ENCODE results near the gene MAST2. TPM values are rescaled to one million over a fixed set of nuclear protein-coding genes. Genes with fewer than 3 reads are reported as not detected.

MAST2 gene
- total RNA-seq, 4 donors from 2014 or later, result 44.9 to 78.3 (median 68.5) TPM

GRCh38 chr1:45983967-45984366, 180.6 kb downstream of the MAST2 start:
- intact Hi-C loops (cut with DNase I), result no loop called here
- TF ChIP-seq EP300 (IDR thresholded peaks at IDR 0.05), result no peak
- no peak for TF ChIP-seq POLR2AphosphoS5 (IDR thresholded peaks at IDR 0.05)
- TF ChIP-seq CTCF (IDR thresholded peaks at IDR 0.05), result no peak
- TF ChIP-seq POLR2A (IDR thresholded peaks at IDR 0.05; ENCODE audit: low read depth), result no peak
- H3K4me3 ChIP-seq, result no peak overlapping the region

GRCh38 chr1:45987204-45987603, 183.8 kb downstream of the MAST2 start:
- DNase-seq (ENCODE audit: extremely low spot score), result no peak
- H3K36me3 ChIP-seq, result no peaks in the 10 kb centered on the region
- no peaks in the 10 kb centered on the region for H3K27me3 ChIP-seq
- 94% methylated on average over 4 of the region's 4 CpGs for WGBS
- no peak overlapping the region for H3K27ac ChIP-seq (replicated peaks in 1 of 4)
- TF ChIP-seq EP300 (IDR thresholded peaks at IDR 0.05), result no peak
- TF ChIP-seq CTCF (IDR thresholded peaks at IDR 0.05), result no peak
- no peak for TF ChIP-seq POLR2A (IDR thresholded peaks at IDR 0.05; ENCODE audit: low read depth)
- no peak for TF ChIP-seq POLR2AphosphoS5 (IDR thresholded peaks at IDR 0.05)
- H3K4me3 ChIP-seq, result no peak overlapping the region
- no peaks in the 10 kb centered on the region for H3K4me1 ChIP-seq
- no peaks in the 10 kb centered on the region for H3K9me3 ChIP-seq
- intact Hi-C loops (cut with DNase I), result no loop called here

More at GRCh38 chr1:45983967-45984366, 180.6 kb downstream of the MAST2 start:
- Histone ChIP-seq H3K9me3 (peaks cover 0 to 8% (median 6%) of the 10 kb centered on the region in 4 donors), H3K27ac (replicated peaks in 1 of 4) (no peak overlapping the region), H3K4me1 (peaks cover 0 to 8% (median 8%) of the 10 kb centered on the region in 4 donors), H3K27me3 (no peaks in the 10 kb centered on the region), H3K36me3 (peaks cover 0 to 6% (median 0%) of the 10 kb centered on the region in 4 donors)
- no peak for DNase-seq (ENCODE audit: extremely low spot score)

GRCh38 chr1:45989249-45989648, 185.8 kb downstream of the MAST2 start:
- Histone ChIP-seq H3K4me3 (no peak overlapping the region), H3K9me3 (no peaks in the 10 kb centered on the region), H3K27ac (replicated peaks in 1 of 4) (no peak overlapping the region), H3K4me1 (no peaks in the 10 kb centered on the region), H3K36me3 (no peaks in the 10 kb centered on the region), H3K27me3 (no peaks in the 10 kb centered on the region)
- intact Hi-C loops (cut with DNase I), result no loop called here
- TF ChIP-seq POLR2AphosphoS5 (IDR thresholded peaks at IDR 0.05) (no peak), CTCF (IDR thresholded peaks at IDR 0.05) (no peak), EP300 (IDR thresholded peaks at IDR 0.05) (no peak)
- 98% methylated on average over 2 of the region's 2 CpGs for WGBS
- DNase-seq (ENCODE audit: extremely low spot score), result no peak

GRCh38 chr1:45994423-45994822, 191.0 kb downstream of the MAST2 start:
- TF ChIP-seq POLR2AphosphoS5 (IDR thresholded peaks at IDR 0.05) (no peak), EP300 (IDR thresholded peaks at IDR 0.05) (no peak), CTCF (IDR thresholded peaks at IDR 0.05) (no peak), POLR2A (IDR thresholded peaks at IDR 0.05; ENCODE audit: low read depth) (no peak)
- no peak for DNase-seq (ENCODE audit: extremely low spot score)
- H3K36me3 ChIP-seq, result no peaks in the 10 kb centered on the region
- no peaks in the 10 kb centered on the region for H3K27me3 ChIP-seq
- H3K4me1 ChIP-seq, result peaks cover 4 to 14% (median 10%) of the 10 kb centered on the region in 4 donors
- H3K9me3 ChIP-seq, result no peaks in the 10 kb centered on the region
- no peak overlapping the region for H3K4me3 ChIP-seq
- intact Hi-C loops (cut with DNase I), result no loop called here
- no peak overlapping the region for H3K27ac ChIP-seq (replicated peaks in 1 of 4)
- 96% methylated on average over 6 of the region's 6 CpGs for WGBS

- TF ChIP-seq EP300 (IDR thresholded peaks at IDR 0.05), result no peak
- TF ChIP-seq POLR2AphosphoS5 (IDR thresholded peaks at IDR 0.05), result no peak
- no peak for TF ChIP-seq POLR2A (IDR thresholded peaks at IDR 0.05; ENCODE audit: low read depth)
- TF ChIP-seq CTCF (IDR thresholded peaks at IDR 0.05), result no peak
- Histone ChIP-seq H3K4me1 (peaks cover 4 to 14% (median 10%) of the 10 kb centered on the region in 4 donors), H3K36me3 (peaks cover 0 to 7% (median 2%) of the 10 kb centered on the region in 4 donors), H3K9me3 (no peaks in the 10 kb centered on the region), H3K27ac (replicated peaks in 1 of 4) (no peak overlapping the region), H3K4me3 (no peak overlapping the region), H3K27me3 (no peaks in the 10 kb centered on the region)
- no peak for DNase-seq (ENCODE audit: extremely low spot score)
- intact Hi-C loops (cut with DNase I), result no loop called here
- 84% methylated on average over 8 of the region's 8 CpGs for WGBS
Observed at GRCh38 chr1:45995298-45995697, 191.9 kb downstream of the MAST2 start.

Measured in esophagus muscularis mucosa (tissue), 4 donors.